Neural cell (in vitro differentiated cells): ENCODE measurements around the gene EGLN1.

Experiments used
- CTCF ChIP-seq: fragments of 450-650 bp; IDR thresholded peaks from 2 replicates; pipeline ENCODE4 v1.5.1; 2014; ENCODE audit warnings: antibody characterized with exemption, mild to moderate bottlenecking, moderate library complexity; ENCODE audit not compliant: poor library complexity, severe bottlenecking
- EP300 ChIP-seq: fragments of 450-650 bp; conservative IDR thresholded peaks from 2 replicates; pipeline ENCODE4 v1.6.1; 2014; ENCODE audit warnings: antibody characterized with exemption, mild to moderate bottlenecking, moderate library complexity; ENCODE audit not compliant: poor library complexity, severe bottlenecking
- EZH2 ChIP-seq: fragments of 200-600, 300-800 bp; shearing (Covaris generic), sonication (generic); IDR thresholded peaks from 2 replicates; pipeline ENCODE4 v1.6.1; 2014; ENCODE audit warnings: antibody characterized with exemption, low read length, borderline replicate concordance, mild to moderate bottlenecking; ENCODE audit not compliant: insufficient read depth, poor library complexity, severe bottlenecking
- MXI1 ChIP-seq: fragments of 450-650 bp; conservative IDR thresholded peaks from 2 replicates; pipeline ENCODE4 v1.6.1; 2014; ENCODE audit warnings: antibody characterized with exemption, mild to moderate bottlenecking; ENCODE audit not compliant: poor library complexity, severe bottlenecking
- POLR2AphosphoS5 ChIP-seq: IDR thresholded peaks from 2 replicates; pipeline ENCODE4 v1.6.1; 2012
- RAD21 ChIP-seq: fragments of 450-650 bp; conservative IDR thresholded peaks from 2 replicates; pipeline ENCODE4 v1.6.1; 2014; ENCODE audit warnings: antibody characterized with exemption, mild to moderate bottlenecking, moderate library complexity
- SMC3 ChIP-seq: fragments of 450-650 bp; conservative IDR thresholded peaks from 2 replicates; pipeline ENCODE4 v1.6.1; 2014; ENCODE audit warnings: antibody characterized with exemption, mild to moderate bottlenecking, moderate library complexity; ENCODE audit not compliant: poor library complexity
- TAF1 ChIP-seq: IDR thresholded peaks from 2 replicates; pipeline ENCODE4 v1.6.1; 2012; ENCODE audit warnings: low read depth
- TF ChIP-seq, protein P1 (sequence below): IDR thresholded peaks from 2 replicates; pipeline ENCODE4 v1.6.1; 2012; ENCODE audit warnings: borderline replicate concordance

- no peak for TF ChIP-seq CTCF
- no peak for TF ChIP-seq EP300
- TF ChIP-seq, protein P1, sequence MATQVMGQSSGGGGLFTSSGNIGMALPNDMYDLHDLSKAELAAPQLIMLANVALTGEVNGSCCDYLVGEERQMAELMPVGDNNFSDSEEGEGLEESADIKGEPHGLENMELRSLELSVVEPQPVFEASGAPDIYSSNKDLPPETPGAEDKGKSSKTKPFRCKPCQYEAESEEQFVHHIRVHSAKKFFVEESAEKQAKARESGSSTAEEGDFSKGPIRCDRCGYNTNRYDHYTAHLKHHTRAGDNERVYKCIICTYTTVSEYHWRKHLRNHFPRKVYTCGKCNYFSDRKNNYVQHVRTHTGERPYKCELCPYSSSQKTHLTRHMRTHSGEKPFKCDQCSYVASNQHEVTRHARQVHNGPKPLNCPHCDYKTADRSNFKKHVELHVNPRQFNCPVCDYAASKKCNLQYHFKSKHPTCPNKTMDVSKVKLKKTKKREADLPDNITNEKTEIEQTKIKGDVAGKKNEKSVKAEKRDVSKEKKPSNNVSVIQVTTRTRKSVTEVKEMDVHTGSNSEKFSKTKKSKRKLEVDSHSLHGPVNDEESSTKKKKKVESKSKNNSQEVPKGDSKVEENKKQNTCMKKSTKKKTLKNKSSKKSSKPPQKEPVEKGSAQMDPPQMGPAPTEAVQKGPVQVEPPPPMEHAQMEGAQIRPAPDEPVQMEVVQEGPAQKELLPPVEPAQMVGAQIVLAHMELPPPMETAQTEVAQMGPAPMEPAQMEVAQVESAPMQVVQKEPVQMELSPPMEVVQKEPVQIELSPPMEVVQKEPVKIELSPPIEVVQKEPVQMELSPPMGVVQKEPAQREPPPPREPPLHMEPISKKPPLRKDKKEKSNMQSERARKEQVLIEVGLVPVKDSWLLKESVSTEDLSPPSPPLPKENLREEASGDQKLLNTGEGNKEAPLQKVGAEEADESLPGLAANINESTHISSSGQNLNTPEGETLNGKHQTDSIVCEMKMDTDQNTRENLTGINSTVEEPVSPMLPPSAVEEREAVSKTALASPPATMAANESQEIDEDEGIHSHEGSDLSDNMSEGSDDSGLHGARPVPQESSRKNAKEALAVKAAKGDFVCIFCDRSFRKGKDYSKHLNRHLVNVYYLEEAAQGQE = no peak
- no peak for TF ChIP-seq TAF1
- TF ChIP-seq RAD21 = no peak
- no peak for TF ChIP-seq POLR2AphosphoS5
- TF ChIP-seq EZH2 = no peak
- TF ChIP-seq SMC3 = no peak
- no peak for TF ChIP-seq MXI1
These were observed 12.0 kb downstream of the EGLN1 start for GRCh38 chr1:231410036-231410612.
